DOHH2 (cell line): ENCODE measurements around the gene SCGB1C1.

Source experiments
- H3F3A ChIP-seq: fragments of 200-600 bp; sonication (generic), shearing (Covaris generic); 2 replicates; pipeline ENCODE4 v1.6.0; 2016; ENCODE audit warnings: antibody characterized with exemption, mild to moderate bottlenecking; ENCODE audit not compliant: control insufficient read depth, insufficient read depth
- H3K27ac ChIP-seq: fragments of 200-600 bp; sonication (generic); 2 replicates; pipeline ENCODE4 v1.5.1; 2014; ENCODE audit warnings: low read depth, mild to moderate bottlenecking, low read length, moderate library complexity
- H3K27me3 ChIP-seq: fragments of 200-600 bp; sonication (generic); 2 replicates; pipeline ENCODE4 v1.6.1; 2014; ENCODE audit warnings: mild to moderate bottlenecking, low read length, mixed read lengths; ENCODE audit not compliant: control insufficient read depth
- H3K36me3 ChIP-seq: fragments of 200-600 bp; sonication (generic); 2 replicates; pipeline ENCODE4 v1.6.1; 2014; ENCODE audit warnings: mild to moderate bottlenecking, low read length, moderate library complexity, mixed read lengths; ENCODE audit not compliant: control insufficient read depth
- H3K4me1 ChIP-seq: fragments of 200-600 bp; sonication (generic); 2 replicates; pipeline ENCODE4 v1.6.1; 2014; ENCODE audit warnings: mild to moderate bottlenecking, low read length, mixed read lengths; ENCODE audit not compliant: control insufficient read depth
- H3K4me2 ChIP-seq: fragments of 200-600 bp; sonication (generic); 2 replicates; pipeline ENCODE4 v1.6.0; 2014; ENCODE audit warnings: mild to moderate bottlenecking, low read length, moderate library complexity
- H3K4me3 ChIP-seq: fragments of 200-600 bp; sonication (generic); 2 replicates; pipeline ENCODE4 v1.5.1; 2014; ENCODE audit warnings: mild to moderate bottlenecking, low read length, mixed read lengths
- H3K79me2 ChIP-seq: fragments of 200-600 bp; sonication (generic); 2 replicates; pipeline ENCODE4 v1.6.1; 2014; ENCODE audit warnings: mild to moderate bottlenecking, low read length, mixed read lengths; ENCODE audit not compliant: control insufficient read depth
- H3K9me2 ChIP-seq: fragments of 200-600 bp; sonication (generic); replicated peaks from 2 replicates; pipeline ENCODE4 v1.6.1; 2014; ENCODE audit warnings: mild to moderate bottlenecking, low read length, mixed read lengths; ENCODE audit not compliant: control insufficient read depth
- H3K9me3 ChIP-seq: fragments of 200-600 bp; sonication (generic); 2 replicates; pipeline ENCODE4 v1.6.1; 2014; ENCODE audit warnings: antibody characterized with exemption, low read length, mixed read lengths; ENCODE audit not compliant: control insufficient read depth, insufficient read depth
- H4K20me1 ChIP-seq: fragments of 200-600 bp; sonication (generic); 2 replicates; pipeline ENCODE4 v1.6.0; 2014; ENCODE audit warnings: low read depth, mild to moderate bottlenecking, antibody characterized with exemption, low read length, moderate library complexity; ENCODE audit not compliant: control insufficient read depth, insufficient read depth
- EZH2phosphoT487 ChIP-seq: fragments of 200-600 bp; sonication (generic); IDR thresholded peaks from 2 replicates; pipeline ENCODE4 v1.6.1; 2017; ENCODE audit warnings: borderline replicate concordance, mild to moderate bottlenecking, antibody characterized with exemption, low read length, moderate library complexity, mixed read lengths
- TF ChIP-seq, protein P1 (sequence below): fragments of 200-600 bp; sonication (generic); IDR thresholded peaks from one replicate; pipeline ENCODE4 v1.5.1; 2014; ENCODE audit warnings: antibody characterized with exemption, mild to moderate bottlenecking, low read depth, low read length; ENCODE audit not compliant: poor library complexity, severe bottlenecking

SCGB1C1 gene

DNA sequence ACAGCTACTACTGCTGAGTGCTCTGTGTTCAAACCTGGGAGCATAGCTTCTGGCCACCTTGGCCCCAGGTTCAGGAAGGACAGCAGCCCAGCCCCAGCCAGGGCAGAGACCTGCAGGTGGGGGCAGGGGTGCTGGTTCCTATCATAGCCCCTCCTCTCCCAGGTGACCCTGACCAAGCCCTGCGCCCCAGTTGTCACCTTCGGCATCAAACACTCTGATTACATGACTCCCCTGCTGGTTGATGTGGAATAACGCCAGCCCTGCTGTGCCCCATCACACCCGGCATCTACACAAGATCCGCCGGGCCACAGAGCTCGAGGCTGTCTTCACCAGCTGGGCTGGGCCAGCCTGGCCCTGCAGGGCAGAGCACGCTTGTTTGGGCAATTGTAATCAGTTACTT, 6.9 kb downstream of the SCGB1C1 start:
- Histone ChIP-seq H3K4me3 (no peak overlapping the region), H3K27ac (no peak overlapping the region), H3K4me1 (no peaks in the 10 kb centered on the region), H4K20me1 (no peaks in the 10 kb centered on the region), H3K36me3 (peaks cover 15% of the 10 kb centered on the region), H3K9me3 (no peaks in the 10 kb centered on the region), H3K79me2 (peaks cover 5% of the 10 kb centered on the region), H3F3A (no peaks in the 10 kb centered on the region), H3K9me2 (no peaks in the 10 kb centered on the region), H3K27me3 (no peaks in the 10 kb centered on the region), H3K4me2 (no peak overlapping the region)
- TF ChIP-seq EZH2phosphoT487, result no peak
- TF ChIP-seq, protein P1, sequence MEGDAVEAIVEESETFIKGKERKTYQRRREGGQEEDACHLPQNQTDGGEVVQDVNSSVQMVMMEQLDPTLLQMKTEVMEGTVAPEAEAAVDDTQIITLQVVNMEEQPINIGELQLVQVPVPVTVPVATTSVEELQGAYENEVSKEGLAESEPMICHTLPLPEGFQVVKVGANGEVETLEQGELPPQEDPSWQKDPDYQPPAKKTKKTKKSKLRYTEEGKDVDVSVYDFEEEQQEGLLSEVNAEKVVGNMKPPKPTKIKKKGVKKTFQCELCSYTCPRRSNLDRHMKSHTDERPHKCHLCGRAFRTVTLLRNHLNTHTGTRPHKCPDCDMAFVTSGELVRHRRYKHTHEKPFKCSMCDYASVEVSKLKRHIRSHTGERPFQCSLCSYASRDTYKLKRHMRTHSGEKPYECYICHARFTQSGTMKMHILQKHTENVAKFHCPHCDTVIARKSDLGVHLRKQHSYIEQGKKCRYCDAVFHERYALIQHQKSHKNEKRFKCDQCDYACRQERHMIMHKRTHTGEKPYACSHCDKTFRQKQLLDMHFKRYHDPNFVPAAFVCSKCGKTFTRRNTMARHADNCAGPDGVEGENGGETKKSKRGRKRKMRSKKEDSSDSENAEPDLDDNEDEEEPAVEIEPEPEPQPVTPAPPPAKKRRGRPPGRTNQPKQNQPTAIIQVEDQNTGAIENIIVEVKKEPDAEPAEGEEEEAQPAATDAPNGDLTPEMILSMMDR, result no peak

DNA sequence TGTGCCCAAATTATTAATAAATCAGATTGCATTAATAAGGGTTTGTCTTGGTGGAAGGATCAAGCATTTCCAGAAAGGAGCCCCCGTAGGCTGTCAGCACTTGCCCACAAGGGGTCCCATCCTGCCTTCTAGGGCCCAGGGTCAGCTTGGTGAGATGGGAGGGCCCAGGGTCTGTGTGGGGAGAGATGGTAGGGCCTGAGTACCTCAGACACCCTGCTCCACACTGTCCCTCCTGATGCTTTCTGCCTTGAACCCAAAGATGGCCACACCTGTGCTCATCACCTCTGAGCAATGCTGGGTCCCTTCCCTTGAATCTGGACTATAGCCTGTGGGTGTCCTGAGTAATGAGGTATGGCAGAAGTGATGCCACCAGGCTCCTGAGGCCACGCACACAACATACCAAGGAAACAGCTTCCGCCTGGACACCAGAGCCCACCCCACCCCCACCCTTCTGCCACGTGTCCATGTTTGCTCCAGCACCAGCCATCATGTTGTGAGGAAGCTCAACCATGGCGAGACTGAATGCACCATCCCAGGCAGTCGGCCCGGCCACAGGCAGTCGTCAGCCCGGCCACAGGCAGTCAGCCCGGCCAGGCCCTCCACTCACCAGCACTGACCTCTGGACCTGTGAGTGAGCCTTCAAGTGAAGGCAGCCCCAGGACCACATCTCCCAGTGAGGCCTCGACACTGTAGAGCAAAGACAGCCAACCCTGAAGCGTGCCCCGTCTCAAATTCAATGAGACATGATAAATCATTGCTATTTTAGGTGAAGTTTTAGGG, 7.5 kb downstream of the SCGB1C1 start:
- peaks cover 21% of the 10 kb centered on the region for H3K36me3 ChIP-seq
- no peaks in the 10 kb centered on the region for H3K27me3 ChIP-seq
- H3K9me2 ChIP-seq, result no peaks in the 10 kb centered on the region
- H3F3A ChIP-seq, result no peaks in the 10 kb centered on the region
- no peak overlapping the region for H3K27ac ChIP-seq
- H3K9me3 ChIP-seq, result no peaks in the 10 kb centered on the region
- no peak for TF ChIP-seq EZH2phosphoT487
- TF ChIP-seq, protein P1, result no peak
- peaks cover under 1% of the 10 kb centered on the region; the same call in 1 of the 2 replicates for H3K4me1 ChIP-seq
- no peak overlapping the region for H3K4me2 ChIP-seq
- H3K79me2 ChIP-seq, result peaks cover 11% of the 10 kb centered on the region
- H3K4me3 ChIP-seq, result no peak overlapping the region
- peaks cover under 1% of the 10 kb centered on the region; the same call in 1 of the 2 replicates for H4K20me1 ChIP-seq

DNA sequence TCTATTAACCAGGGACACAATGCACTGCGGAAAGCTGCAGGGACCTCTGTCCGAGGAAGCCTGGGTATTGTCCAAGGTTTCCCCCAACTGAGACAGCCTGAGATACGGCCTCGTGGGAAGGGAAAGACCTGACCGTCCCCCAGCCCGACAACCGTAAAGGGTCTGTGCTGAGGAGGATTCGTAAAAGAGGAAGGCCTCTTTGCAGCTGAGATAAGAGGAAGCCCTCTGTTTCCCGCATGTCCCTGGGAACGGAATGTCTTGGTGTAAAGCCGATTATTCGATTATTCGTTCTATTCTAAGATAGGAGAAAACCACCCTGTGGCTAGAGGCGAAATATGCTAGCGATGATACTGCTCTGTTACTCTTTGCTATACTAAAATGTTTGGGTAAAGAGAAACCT, 9.1 kb downstream of the SCGB1C1 start:
- Histone ChIP-seq H3F3A (no peaks in the 10 kb centered on the region), H3K27ac (no peak overlapping the region), H3K4me3 (no peak overlapping the region), H4K20me1 (peaks cover 9% of the 10 kb centered on the region; the same call in 1 of the 2 replicates), H3K9me3 (no peaks in the 10 kb centered on the region), H3K27me3 (no peaks in the 10 kb centered on the region), H3K36me3 (peaks cover 37% of the 10 kb centered on the region), H3K79me2 (peaks cover 27% of the 10 kb centered on the region), H3K4me1 (peaks cover 12% of the 10 kb centered on the region), H3K9me2 (no peaks in the 10 kb centered on the region), H3K4me2 (no peak overlapping the region)
- TF ChIP-seq, protein P1, result no peak
- TF ChIP-seq EZH2phosphoT487, result no peak
